Right lobe of liver (tissue), 4 donors: ENCODE results near the gene DEPDC7.

Source experiments
- CTCF ChIP-seq, 4 donors: fragments of 200-600 bp in 3 of 4; fragments of 450-650 bp in 1 of 4; IDR thresholded peaks; one replicate each; pipeline versions ENCODE4 v1.5.1 to v1.8.0; 2016 to 2022; ENCODE audit warnings: antibody characterized with exemption in 4 of 4, mild to moderate bottlenecking in 2 of 4
- POLR2A ChIP-seq: fragments of 450-650 bp; IDR thresholded peaks from one replicate; pipeline ENCODE4 v1.6.1; 2017; ENCODE audit warnings: antibody characterized with exemption, mild to moderate bottlenecking
- donor health status: DM: no; HTN: no; CAD: no.
- donor health status: DM: no; HTN: no; CAD: no.
- donor health status: DM: no; HTN: yes; CAD: no.

- TF ChIP-seq POLR2A = no peak
- TF ChIP-seq CTCF (IDR thresholded peaks at IDR 0.05) = no peak
These were observed 33.1 kb upstream of the DEPDC7 start for GRCh38 chr11:32982626-32983025.
